GM19467 (cell line): ENCODE results near the gene ZNF830.
A peak's percentile ranks its signal among the peaks of the same experiment; 100 is the strongest.
"Not testable (repeated sequence)": the region's sequence is repeated elsewhere in the genome, so short reads cannot be mapped to it uniquely, and the experiment has no call there.

ENCODE experiments used
- ATAC-seq: cut with Tn5 transposase; IDR thresholded peaks from one replicate; pipeline ENCODE4 v1.9.1; 2021; ENCODE audit warnings: mild to moderate bottlenecking, moderate library complexity; ENCODE audit not compliant: unreplicated experiment

ZNF830 gene

DNA sequence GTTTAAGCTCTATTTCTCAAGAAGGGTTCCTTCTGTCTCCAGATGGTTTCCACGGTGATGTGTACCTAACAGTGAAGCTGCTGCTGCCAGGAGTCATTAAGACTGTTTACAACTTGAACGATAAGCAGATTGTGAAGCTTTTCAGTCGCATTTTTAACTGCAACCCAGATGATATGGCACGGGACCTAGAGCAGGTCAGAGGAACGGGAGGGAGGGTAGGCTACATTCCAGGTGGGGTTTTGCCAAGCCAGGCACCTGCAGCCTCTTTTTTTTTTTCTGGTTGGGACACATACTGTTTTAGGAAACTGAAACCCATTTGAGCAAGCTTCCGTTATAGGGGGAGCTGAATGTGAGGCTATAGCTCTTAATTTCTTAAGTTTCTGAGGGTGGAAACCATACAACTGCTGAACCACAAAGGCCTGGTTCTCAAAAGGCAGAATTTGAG, 29.6 kb downstream of the ZNF830 start:
- ATAC-seq = no peak

DNA sequence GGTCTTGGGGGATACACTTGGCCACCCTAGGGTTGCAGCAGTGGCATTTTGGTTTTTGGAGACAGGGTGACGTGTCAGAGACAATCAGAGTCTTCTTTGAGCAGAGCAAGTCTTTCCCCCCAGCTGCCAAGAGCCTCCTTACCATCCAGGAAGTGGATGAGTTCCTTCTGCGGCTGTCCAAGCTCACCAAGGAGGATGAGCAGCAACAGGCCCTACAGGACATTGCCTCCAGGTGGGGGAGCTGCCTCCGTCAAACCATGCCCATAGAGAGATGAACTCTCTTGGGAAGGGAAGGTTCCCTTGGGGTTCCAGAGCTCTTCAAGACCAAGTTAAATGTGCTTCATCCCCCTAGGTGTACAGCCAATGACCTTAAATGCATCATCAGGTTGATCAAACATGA, 30.3 kb downstream of the ZNF830 start:
- no peak for ATAC-seq

DNA sequence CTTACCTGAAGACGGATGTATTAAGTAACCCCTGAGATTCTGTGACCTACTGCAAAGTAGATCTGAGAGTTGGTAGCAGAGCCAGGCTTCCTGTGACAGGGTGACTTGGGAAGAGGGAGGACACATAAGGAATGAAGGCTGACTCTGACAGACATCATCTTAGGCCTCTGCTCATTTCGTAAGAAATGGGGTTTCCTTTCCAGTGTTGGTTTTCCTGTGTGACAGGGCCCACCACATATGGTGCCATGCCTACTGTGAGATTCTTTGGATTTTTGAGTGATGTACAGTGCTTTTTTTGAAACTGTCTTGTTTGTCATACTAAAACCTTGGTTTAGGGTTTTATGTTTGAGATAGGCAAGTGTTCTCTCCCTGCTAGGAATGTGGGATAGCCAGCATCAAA, 31.7 kb downstream of the ZNF830 start:
- ATAC-seq = no peak

DNA sequence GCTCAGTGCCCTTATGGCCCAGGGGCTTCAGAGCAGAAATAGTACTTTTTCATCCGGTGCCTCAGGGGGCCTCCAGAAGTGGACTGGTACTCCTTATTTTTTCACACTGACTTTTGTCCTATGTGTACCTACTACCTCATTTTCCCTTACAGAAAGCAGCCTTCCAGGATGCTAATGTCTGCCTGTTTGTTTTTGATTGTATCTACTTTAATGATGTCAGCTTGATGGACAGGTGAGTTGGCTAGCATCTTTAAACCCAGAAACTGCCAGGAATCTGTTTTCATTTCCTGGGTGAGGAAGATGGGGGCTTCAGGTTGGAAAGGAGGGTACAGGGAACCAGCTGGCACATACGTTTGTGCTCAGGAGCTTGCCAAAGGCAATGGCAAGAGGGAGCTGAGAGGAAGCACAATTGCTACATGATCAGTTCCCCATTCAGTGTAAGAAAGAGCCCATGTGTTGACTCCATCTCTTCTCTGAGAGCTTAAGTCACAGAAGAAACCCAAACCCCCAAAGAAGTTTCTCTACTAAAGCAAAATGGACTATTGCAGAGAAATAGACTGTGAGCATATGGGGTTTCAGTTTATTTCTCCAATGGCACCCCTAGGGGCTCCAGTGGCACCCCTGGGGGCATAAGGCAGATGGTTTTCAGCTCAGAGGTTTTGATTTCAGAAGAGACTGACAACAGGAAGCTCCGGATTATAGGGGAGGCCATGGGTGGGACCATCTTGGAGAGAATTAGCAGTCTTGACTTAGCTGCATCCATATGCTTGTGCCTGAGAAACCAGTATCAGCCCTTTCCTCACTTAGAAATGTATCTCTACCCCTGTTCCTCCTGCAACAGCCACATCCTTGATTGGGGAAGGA, 35.3 kb downstream of the ZNF830 start:
- no peak for ATAC-seq

DNA sequence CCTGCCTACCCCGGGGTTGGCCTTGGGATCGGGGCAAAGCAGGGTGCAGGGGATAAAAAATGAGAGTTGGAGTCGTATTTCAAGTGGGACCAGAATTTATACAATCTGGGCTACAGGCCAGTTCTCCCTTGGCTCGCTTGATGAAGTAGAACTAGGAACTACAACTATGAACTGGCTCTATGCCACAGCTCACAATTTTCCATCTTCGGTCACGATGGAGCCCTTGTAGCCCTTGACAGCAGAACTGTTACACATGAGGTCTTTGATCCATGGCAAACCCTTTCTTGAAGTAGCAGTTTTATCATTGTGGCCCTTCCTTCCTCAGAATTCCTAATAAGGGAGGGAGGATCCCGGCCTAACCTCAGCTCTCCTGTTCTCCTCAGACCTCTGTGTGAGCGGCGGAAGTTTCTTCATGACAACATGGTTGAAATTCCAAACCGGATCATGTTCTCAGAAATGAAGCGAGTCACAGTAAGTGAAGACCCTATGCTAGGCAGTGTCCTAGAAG, 36.1 kb downstream of the ZNF830 start:
- no peak for ATAC-seq

DNA sequence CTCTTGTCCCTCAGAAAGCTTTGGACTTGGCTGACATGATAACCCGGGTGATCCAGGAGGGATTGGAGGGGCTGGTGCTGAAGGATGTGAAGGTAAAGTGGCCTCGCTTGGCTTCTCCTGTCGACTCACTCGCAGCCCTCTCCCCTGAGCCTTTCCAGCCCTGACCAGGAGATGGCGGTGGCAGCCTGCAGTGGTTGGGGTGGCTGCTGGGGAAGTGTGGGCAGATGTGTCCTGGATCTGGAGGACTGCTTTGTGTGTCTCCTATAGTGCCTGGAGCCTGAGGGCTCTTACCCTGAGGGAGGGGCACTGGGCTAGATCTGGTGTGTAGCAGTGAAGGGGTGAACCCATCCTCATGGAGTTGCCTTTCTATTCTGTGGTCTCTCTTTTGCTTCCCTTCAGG, 36.9 kb downstream of the ZNF830 start:
- peak; percentile 63 for ATAC-seq

DNA sequence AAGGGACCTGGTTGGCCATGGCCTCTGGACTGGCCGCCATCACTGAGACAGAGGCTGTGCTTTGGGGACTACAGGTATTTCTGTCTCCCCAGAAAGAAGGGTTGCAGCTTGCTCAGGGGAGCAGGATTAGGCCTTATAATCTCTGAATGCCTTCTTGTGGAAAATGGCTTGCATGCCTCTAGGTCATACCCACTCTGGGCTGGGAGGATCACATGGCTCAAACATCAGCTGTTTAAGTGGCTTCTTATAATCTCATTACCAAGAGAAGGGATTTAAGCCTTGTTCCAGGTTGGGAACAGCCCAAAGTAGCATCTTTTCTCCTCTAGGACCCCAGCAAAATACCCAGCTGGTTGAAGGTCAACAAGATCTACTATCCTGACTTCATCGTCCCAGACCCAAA, 38.1 kb downstream of the ZNF830 start:
- ATAC-seq = no peak

DNA sequence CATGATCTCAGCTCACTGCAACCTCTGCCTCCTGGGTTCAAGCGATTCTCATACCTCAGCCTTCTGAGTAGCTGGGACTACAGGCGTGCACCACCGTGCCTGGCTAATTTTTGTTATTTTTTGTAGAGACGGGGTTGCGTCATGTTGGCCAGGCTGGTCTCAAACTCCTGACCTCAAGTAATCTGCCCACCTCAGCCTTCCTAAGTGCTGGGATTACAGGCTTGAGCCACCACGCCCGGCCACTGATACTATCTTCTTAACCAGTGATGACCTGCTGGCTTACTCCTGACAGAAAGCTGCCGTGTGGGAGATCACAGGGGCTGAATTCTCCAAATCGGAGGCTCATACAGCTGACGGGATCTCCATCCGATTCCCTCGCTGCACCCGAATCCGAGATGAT, 39.6 kb downstream of the ZNF830 start:
- ATAC-seq = not testable (repeated sequence)

DNA sequence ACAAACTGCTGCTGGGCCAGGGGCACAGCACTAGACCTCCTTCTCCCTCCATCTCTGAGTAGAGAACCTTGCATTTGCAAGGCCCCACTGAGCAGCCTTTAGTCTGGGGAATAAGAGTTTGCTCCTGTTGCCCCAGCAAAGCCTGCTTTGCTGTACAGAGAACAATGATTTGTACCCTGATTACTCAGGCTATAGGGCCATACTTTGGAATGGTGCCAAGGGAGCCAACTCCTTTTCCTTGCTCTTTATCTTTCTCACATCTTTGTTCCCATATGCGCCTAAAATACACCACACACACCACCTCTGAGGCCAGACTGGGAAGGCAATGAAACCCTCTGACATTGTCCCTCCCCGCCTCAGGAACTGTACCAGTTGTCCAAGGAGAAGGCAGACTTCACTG, 40.2 kb downstream of the ZNF830 start:
- no peak for ATAC-seq

DNA sequence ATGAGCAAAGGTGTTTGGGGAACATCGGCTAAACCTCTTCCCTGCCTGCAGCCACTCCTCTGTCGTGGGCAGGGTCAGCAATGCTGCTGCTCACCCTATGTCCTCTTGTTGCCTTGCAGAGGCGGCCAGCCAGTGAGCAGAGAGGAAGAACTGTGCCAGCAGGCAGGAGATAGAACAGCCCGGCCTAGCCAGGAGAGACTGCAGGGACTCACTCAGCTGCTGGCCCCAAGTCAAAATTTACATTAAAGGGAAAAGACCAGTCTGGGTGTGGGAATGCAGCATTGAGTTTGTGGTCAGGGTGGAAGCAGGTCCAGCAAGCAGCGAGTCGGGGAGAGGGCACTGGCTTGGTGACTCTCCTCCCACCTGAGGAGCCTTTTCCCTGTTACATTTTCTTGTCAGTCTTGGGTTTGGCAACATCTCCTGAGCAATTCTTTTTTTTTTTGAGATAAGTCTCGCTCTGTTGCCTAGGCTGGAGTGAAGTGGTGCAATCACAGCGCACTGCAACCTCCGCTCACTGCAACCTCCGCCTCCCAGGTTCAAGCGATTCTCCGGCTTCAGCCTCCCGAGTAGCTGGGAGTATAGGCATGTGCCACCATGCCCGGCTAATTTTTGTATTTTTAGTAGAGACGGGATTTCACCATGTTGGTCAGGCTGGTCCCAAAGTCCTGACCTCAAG, 41.7 kb downstream of the ZNF830 start:
- ATAC-seq = no peak

DNA sequence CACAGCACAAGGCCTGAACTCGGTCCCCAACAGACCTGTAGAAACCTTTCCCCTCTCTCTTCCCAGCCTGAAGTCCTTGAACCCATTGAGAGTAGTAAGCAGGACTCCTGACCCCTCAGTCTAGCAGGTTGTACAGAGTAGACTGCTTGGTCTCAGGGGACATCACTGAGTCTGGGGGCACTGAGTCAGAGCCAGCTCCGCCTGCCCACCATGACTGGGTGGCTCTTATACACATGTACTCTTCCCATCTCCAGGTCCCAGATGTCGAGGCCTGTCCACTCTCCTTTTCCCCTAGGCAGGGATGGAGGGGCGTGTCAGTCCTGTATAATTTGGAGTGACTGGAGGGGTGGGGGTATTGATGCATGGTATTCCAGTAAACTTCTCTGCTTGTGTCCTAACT, 42.4 kb downstream of the ZNF830 start:
- no peak for ATAC-seq

DNA sequence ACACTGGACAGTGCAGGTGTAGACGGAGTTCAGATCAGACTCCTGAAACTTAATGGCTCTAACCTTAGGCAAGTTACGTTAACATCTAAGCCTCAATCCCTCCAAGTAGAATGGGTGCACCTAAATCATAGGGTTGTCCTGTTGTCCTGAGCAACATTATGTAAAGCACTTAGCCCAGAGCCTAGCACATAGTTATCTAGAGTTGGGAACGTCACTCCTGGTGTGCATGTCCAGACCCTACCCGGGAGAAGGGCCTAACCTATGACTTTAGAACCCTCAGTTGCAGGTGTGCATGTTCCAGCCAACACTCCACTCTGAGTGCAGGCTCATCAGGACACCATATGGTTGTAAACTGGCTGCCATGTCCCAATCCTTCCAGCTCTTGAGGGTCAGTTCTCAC, 45.0 kb downstream of the ZNF830 start:
- ATAC-seq = no peak

DNA sequence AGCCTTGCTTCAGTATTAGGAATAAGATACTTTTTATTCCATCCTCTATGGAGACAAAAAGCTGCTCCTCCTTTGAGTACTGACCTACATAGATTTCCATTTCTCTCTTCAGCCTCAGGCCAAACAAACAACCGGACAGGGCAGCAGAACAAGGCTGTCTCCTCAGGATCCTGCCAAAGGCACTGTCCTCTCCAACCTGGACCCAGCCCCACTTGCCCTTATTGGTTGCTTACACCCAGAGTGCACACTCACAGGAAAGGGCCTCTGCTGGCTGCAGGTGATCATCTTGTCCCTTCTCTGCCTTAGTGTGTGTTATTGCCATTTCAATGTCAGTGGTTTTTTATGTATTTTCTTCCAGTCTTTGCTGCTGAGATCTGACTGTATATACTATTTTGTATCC, 45.6 kb downstream of the ZNF830 start:
- ATAC-seq = no peak

DNA sequence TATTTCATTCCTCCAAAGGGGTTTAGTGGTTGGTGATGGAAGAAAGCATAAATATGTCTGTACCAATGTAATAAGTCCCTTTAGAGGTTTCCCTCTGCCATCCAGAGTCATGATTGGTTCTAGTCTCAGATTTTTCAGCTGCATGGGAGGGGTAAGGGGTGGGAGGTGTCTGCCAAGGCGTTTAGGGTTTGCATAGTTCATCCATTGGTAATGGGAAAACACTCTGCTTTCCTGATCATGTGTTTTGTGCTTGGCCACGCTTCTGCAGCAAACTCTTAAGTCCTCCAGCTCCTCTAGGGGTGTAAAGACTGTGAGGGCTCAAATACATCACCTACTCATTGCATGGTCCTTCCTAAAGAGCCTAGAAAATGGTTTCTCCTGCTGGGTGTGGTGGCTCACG, 48.8 kb downstream of the ZNF830 start:
- no peak for ATAC-seq

DNA sequence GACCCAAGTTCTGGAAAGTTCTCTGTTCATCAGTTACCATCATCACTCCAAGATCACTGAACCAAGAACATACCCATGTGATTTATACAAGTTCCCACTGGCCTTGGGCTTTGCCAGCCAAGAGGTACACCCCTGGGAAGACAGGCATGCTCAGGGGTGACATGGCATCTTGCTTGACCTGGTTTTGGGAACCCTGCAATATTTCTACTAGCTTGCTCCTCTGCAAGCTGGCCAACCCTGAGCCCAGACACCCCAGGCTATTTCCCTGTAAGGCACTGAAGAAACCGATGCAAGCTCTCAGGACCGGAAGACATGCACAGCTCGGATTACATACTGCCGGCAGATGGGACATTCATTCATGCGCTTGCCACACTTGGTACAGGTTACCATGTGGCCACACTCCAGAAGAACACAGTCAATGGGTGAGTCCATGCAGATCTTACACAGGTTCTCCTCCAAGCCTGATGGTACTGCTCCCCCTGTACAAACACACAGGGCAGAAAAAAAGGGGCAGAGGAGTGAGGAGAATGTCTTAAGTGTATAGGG, 50.4 kb downstream of the ZNF830 start:
- ATAC-seq = no peak
